Neural cell (in vitro differentiated cells): ENCODE data around the gene TIAM1.

ENCODE experiments used
- CTCF ChIP-seq: fragments of 450-650 bp; IDR thresholded peaks from 2 replicates; pipeline ENCODE4 v1.5.1; 2014; ENCODE audit warnings: antibody characterized with exemption, mild to moderate bottlenecking, moderate library complexity; ENCODE audit not compliant: poor library complexity, severe bottlenecking
- EZH2 ChIP-seq: fragments of 200-600, 300-800 bp; shearing (Covaris generic), sonication (generic); IDR thresholded peaks from 2 replicates; pipeline ENCODE4 v1.6.1; 2014; ENCODE audit warnings: antibody characterized with exemption, low read length, borderline replicate concordance, mild to moderate bottlenecking; ENCODE audit not compliant: insufficient read depth, poor library complexity, severe bottlenecking
- SMC3 ChIP-seq: fragments of 450-650 bp; conservative IDR thresholded peaks from 2 replicates; pipeline ENCODE4 v1.6.1; 2014; ENCODE audit warnings: antibody characterized with exemption, mild to moderate bottlenecking, moderate library complexity; ENCODE audit not compliant: poor library complexity

DNA sequence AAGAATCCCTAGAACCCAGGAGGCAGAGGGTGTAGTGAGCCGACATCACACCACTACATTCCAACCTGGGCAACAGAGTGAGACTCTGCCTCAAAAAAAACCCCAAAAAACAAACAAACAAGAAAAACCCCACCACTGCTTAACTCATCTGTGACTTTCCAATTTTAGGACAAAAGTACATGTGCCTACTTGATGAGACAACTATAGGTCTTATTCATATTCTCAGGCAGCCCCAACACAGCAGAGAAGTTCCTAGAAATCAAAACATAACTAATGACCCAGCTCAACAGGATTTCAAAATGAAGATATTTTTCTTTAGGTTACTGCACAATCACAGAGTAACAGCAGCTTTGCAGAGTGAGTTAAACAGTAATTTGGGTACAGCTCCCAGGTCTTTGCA lies 26.4 kb downstream of the TIAM1 start:
- TF ChIP-seq CTCF (no peak), EZH2 (no peak), SMC3 (no peak)
